K562 (cell line): ENCODE data around the gene C22orf39. TPM values are rescaled to one million over a fixed set of nuclear protein-coding genes. Genes with fewer than 3 reads are reported as not detected.

Source experiments
- ADNP ChIP-seq: fragments of 200-800 bp; sonication (Bioruptor generic); IDR thresholded peaks from 2 replicates; pipeline ENCODE4 v1.6.1; 2016; ENCODE audit warnings: missing genetic modification characterization, missing compliant biosample characterization
- BCOR ChIP-seq: fragments of 450-650 bp; IDR thresholded peaks from 2 replicates; pipeline ENCODE4 v1.6.1; 2016
- CHD1 ChIP-seq: fragments of 200-600 bp; sonication (generic); IDR thresholded peaks from one replicate; pipeline ENCODE4 v1.6.1; 2012; ENCODE audit warnings: mild to moderate bottlenecking, moderate library complexity, low read length, inconsistent platforms
- E2F3 ChIP-seq: fragments of 250-450 bp; sonication (Bioruptor Pico); IDR thresholded peaks from 2 replicates; pipeline ENCODE4 v1.4.0; 2020; ENCODE audit warnings: mild to moderate bottlenecking
- GTF2A2 ChIP-seq: IDR thresholded peaks from 2 replicates; pipeline ENCODE4 v1.6.1; 2016; ENCODE audit warnings: mild to moderate bottlenecking, missing genetic modification characterization, missing compliant biosample characterization
- KLF16 ChIP-seq: IDR thresholded peaks from 2 replicates; pipeline ENCODE4 v1.6.1; 2016; ENCODE audit warnings: antibody characterized with exemption
- MEIS2 ChIP-seq: fragments of 450-650 bp; IDR thresholded peaks from 2 replicates; pipeline ENCODE4 v1.6.1; 2014; ENCODE audit warnings: mild to moderate bottlenecking; ENCODE audit not compliant: partially characterized antibody
- MIER1 ChIP-seq: fragments of 450-650 bp; IDR thresholded peaks from 2 replicates; pipeline ENCODE4 v1.6.1; 2016; ENCODE audit warnings: antibody characterized with exemption, mild to moderate bottlenecking, low read depth
- NFATC3 ChIP-seq: fragments of 450-650 bp; IDR thresholded peaks from 2 replicates; pipeline ENCODE4 v1.6.1; 2017; ENCODE audit warnings: mild to moderate bottlenecking
- PURB ChIP-seq: sonication (generic); formaldehyde crosslinking; IDR thresholded peaks from 2 replicates; pipeline ENCODE4 v1.9.0; 2021; ENCODE audit warnings: low read depth, mild to moderate bottlenecking, missing genetic modification reagents
- RCOR1 ChIP-seq, 2 experiments: IDR thresholded peaks; 2 replicates each; pipeline ENCODE4 v1.6.1; 2012; ENCODE audit warnings: low read depth in 2 of 2, low read length in 2 of 2, borderline replicate concordance in 1 of 2, improper control_type of control experiment in 1 of 2
- SRF ChIP-seq, 2 experiments: fragments of 250-450, 450-650 bp in 1 of 2; sonication (Bioruptor Pico) in 1 of 2; sonication (generic) in 1 of 2; formaldehyde crosslinking; IDR thresholded peaks; 2 replicates each; pipeline versions ENCODE4 v1.5.0 to v1.5.1; 2020 to 2022; ENCODE audit warnings: mild to moderate bottlenecking in 1 of 2, missing genetic modification reagents in 1 of 2
- STAT5B ChIP-seq: fragments of 250-450 bp; sonication (Bioruptor Pico); IDR thresholded peaks from 2 replicates; pipeline ENCODE4 v1.8.0; 2021; ENCODE audit warnings: mild to moderate bottlenecking, inconsistent platforms
- ZFPM2 ChIP-seq: fragments of 250-450 bp; sonication (Bioruptor Pico); IDR thresholded peaks from 2 replicates; pipeline ENCODE4 v1.5.1; 2022; ENCODE audit warnings: mild to moderate bottlenecking
- ZNF174 ChIP-seq: fragments of 250-450 bp; sonication (Bioruptor Pico); IDR thresholded peaks from 2 replicates; pipeline ENCODE4 v1.4.0; 2020; ENCODE audit warnings: mild to moderate bottlenecking
- ZNF224 ChIP-seq: sonication (generic); formaldehyde crosslinking; IDR thresholded peaks from 2 replicates; pipeline ENCODE4 v1.8.0; 2022; ENCODE audit warnings: mild to moderate bottlenecking, missing genetic modification reagents
- ZNF699 ChIP-seq: fragments of 250-450 bp; sonication (Bioruptor Pico); IDR thresholded peaks from 2 replicates; pipeline ENCODE4 v1.8.0; 2021; ENCODE audit warnings: mild to moderate bottlenecking, moderate library complexity; ENCODE audit not compliant: insufficient replicate concordance
- ZNF77 ChIP-seq: fragments of 250-450 bp; sonication (Bioruptor Pico); IDR thresholded peaks from 2 replicates; pipeline ENCODE4 v1.5.0; 2020
- polyA plus RNA-seq, 8 experiments: library from polyadenylated mRNA; depleted of rRNA in 4 of 8; stranded (reverse) in 5 of 8; unstranded in 3 of 8; fragments of >200 nt; fragmentation: Nextera tagmentation in 2 of 8; fragmentation: Illumina TruSeq in 1 of 8; extraction: Ambion mirVana in 2 of 8; extraction: Trizol in 1 of 8; gene quantifications; 2 replicates each; pipeline versions ENCODE4 v1.2.1 to v1.2.3, GENCODE V29; 2011 to 2014; ENCODE audit warnings: inconsistent platforms in 1 of 8, missing spikeins in 1 of 8
- total RNA-seq, 7 experiments: library from RNA; depleted of rRNA in 6 of 7; stranded (reverse); fragments of >200 nt in 6 of 7; fragmentation: Illumina TruSeq in 2 of 7; extraction: Trizol in 2 of 7; gene quantifications; 2 replicates each; pipeline versions ENCODE4 v1.2.1 to v1.2.3, GENCODE V29; 2011 to 2021; ENCODE audit warnings: low replicate concordance in 1 of 7
- TF ChIP-seq, protein P1 (sequence below), 2 experiments: fragments of 450-650 bp; IDR thresholded peaks; 2 replicates each; pipeline ENCODE4 v1.6.1; 2016
- TF ChIP-seq, protein P2 (sequence below): fragments of 250-450 bp; sonication (Bioruptor Pico); IDR thresholded peaks from 2 replicates; pipeline ENCODE4 v1.9.0; 2021; ENCODE audit warnings: mild to moderate bottlenecking, inconsistent platforms
- TF ChIP-seq, protein P3 (sequence below): fragments of 450-650 bp; conservative IDR thresholded peaks from 2 replicates; pipeline ENCODE4 v1.6.1; 2016; ENCODE audit warnings: missing genetic modification characterization, low read depth, mild to moderate bottlenecking, missing compliant biosample characterization, moderate library complexity

The C22orf39 gene
- total and polyA plus RNA-seq, 9 of the 15 experiments (the other 6 are each of a cell fraction or from before 2014, with no cell fraction given) = 20.4 to 139 (median 66.8) TPM

DNA sequence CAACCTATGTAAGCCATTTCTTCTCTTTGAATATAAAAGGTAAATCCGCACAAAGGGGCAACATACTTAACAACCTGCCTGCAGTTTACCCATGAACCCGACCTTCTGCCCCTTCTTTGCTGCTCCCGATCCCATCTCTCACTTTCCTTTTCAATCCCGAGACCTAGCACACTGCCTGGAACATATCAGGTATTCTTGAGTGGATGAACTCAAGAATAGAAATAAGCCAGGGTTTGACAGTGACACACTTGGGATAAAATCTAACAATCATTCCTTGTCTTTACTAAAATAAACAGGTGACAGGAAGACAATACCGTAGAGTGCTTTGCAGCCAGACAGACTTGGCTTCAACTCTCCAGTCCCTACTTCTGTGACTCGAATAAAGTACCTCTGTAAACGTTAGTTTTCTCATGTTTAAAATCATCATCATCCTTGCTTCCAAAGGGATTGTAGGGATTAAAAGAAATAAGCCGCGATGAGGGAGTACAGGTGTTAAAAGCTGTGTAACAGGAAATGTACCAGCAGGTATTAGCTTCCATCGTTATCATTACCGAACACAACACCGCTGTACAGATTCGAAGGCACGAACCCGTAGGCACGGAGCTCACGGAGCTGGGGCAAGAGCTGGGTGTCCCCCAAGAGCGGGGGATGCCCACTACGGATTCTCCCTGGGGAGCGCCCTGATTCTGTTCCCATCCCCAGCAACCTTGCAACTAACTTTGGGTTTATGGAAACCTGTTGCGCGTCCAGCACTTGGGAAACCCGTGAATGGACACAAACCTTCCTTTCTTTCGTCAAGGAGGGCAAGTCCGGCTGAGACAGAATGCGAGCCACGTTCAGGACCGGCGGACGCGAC is 30.8 kb upstream of the C22orf39 start (continued):
- TF ChIP-seq SRF (CRISPR knock-in tag; IDR thresholded peaks at IDR 0.05) = no peak
- peak; percentile 99 for TF ChIP-seq CHD1
- no peak for TF ChIP-seq MIER1
- no peak for TF ChIP-seq MEIS2
- no peak for TF ChIP-seq NFATC3
- no peak for TF ChIP-seq ZNF174 (CRISPR knock-in tag)
- TF ChIP-seq RCOR1 (IDR thresholded peaks at IDR 0.05; ENCODE audit: borderline replicate concordance in 1 of 2, low read depth in 2 of 2, low read length in 2 of 2) = no peak
- TF ChIP-seq, protein P1, sequence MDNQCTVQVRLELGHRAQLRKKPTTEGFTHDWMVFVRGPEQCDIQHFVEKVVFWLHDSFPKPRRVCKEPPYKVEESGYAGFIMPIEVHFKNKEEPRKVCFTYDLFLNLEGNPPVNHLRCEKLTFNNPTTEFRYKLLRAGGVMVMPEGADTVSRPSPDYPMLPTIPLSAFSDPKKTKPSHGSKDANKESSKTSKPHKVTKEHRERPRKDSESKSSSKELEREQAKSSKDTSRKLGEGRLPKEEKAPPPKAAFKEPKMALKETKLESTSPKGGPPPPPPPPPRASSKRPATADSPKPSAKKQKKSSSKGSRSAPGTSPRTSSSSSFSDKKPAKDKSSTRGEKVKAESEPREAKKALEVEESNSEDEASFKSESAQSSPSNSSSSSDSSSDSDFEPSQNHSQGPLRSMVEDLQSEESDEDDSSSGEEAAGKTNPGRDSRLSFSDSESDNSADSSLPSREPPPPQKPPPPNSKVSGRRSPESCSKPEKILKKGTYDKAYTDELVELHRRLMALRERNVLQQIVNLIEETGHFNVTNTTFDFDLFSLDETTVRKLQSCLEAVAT (IDR thresholded peaks at IDR 0.05) = no peak
- TF ChIP-seq STAT5B (CRISPR knock-in tag) = no peak
- peak; percentile 95; the same call in 1 of the 2 replicates for TF ChIP-seq ZFPM2
- no peak for TF ChIP-seq GTF2A2 (tag)
- TF ChIP-seq, protein P2, sequence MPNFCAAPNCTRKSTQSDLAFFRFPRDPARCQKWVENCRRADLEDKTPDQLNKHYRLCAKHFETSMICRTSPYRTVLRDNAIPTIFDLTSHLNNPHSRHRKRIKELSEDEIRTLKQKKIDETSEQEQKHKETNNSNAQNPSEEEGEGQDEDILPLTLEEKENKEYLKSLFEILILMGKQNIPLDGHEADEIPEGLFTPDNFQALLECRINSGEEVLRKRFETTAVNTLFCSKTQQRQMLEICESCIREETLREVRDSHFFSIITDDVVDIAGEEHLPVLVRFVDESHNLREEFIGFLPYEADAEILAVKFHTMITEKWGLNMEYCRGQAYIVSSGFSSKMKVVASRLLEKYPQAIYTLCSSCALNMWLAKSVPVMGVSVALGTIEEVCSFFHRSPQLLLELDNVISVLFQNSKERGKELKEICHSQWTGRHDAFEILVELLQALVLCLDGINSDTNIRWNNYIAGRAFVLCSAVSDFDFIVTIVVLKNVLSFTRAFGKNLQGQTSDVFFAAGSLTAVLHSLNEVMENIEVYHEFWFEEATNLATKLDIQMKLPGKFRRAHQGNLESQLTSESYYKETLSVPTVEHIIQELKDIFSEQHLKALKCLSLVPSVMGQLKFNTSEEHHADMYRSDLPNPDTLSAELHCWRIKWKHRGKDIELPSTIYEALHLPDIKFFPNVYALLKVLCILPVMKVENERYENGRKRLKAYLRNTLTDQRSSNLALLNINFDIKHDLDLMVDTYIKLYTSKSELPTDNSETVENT (CRISPR knock-in tag) = peak; percentile 83
- no peak for TF ChIP-seq KLF16
- TF ChIP-seq PURB = no peak
- TF ChIP-seq ADNP (tag) = no peak
- no peak for TF ChIP-seq E2F3 (CRISPR knock-in tag)
- TF ChIP-seq ZNF224 (CRISPR knock-in tag) = no peak
- TF ChIP-seq, protein P3, sequence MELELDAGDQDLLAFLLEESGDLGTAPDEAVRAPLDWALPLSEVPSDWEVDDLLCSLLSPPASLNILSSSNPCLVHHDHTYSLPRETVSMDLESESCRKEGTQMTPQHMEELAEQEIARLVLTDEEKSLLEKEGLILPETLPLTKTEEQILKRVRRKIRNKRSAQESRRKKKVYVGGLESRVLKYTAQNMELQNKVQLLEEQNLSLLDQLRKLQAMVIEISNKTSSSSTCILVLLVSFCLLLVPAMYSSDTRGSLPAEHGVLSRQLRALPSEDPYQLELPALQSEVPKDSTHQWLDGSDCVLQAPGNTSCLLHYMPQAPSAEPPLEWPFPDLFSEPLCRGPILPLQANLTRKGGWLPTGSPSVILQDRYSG (tag) = no peak
- TF ChIP-seq ZNF699 (CRISPR knock-in tag) = no peak
- TF ChIP-seq BCOR = no peak
- no peak for TF ChIP-seq ZNF77 (CRISPR knock-in tag)
